ENCODE measurements around the gene ANGPTL8.
A peak's percentile ranks its signal among the peaks of the same experiment; 100 is the strongest.

The ANGPTL8 gene

GRCh38 chr19:11264452-11265176 is 25.2 kb downstream of the ANGPTL8 start:
- peak; percentile 67 for DNase-seq

- no peak for DNase-seq
These were observed 25.9 kb downstream of the ANGPTL8 start for GRCh38 chr19:11265177-11265784.

- peak; percentile 63 for DNase-seq
These were observed 26.4 kb downstream of the ANGPTL8 start for GRCh38 chr19:11265785-11266236.

- DNase-seq = no peak
These were observed 28.1 kb downstream of the ANGPTL8 start for GRCh38 chr19:11267316-11268085.

GRCh38 chr19:11268783-11269267 is 29.4 kb downstream of the ANGPTL8 start:
- no peak for DNase-seq

- no peak for DNase-seq
These were observed 30.0 kb downstream of the ANGPTL8 start for GRCh38 chr19:11269408-11269807.

- no peak for DNase-seq
These were observed 33.9 kb downstream of the ANGPTL8 start for GRCh38 chr19:11273296-11273695.

GRCh38 chr19:11273989-11274388 is 34.6 kb downstream of the ANGPTL8 start:
- no peak for DNase-seq

- DNase-seq = no peak
These were observed 35.2 kb downstream of the ANGPTL8 start for GRCh38 chr19:11274533-11275086.

- no peak for DNase-seq
These were observed 39.3 kb downstream of the ANGPTL8 start for GRCh38 chr19:11278670-11279069.

GRCh38 chr19:11279505-11280236 is 40.3 kb downstream of the ANGPTL8 start:
- DNase-seq = no peak

- no peak for DNase-seq
These were observed 42.1 kb downstream of the ANGPTL8 start for GRCh38 chr19:11281356-11282049.

- no peak for DNase-seq
These were observed 45.1 kb downstream of the ANGPTL8 start for GRCh38 chr19:11284515-11284914.

- DNase-seq = no peak
These were observed 47.0 kb downstream of the ANGPTL8 start for GRCh38 chr19:11286312-11286974.

- no peak for DNase-seq
These were observed 48.9 kb downstream of the ANGPTL8 start for GRCh38 chr19:11288349-11288748.

- DNase-seq = no peak
These were observed 50.8 kb downstream of the ANGPTL8 start for GRCh38 chr19:11290256-11290655.

- no peak for DNase-seq
These were observed 52.0 kb downstream of the ANGPTL8 start for GRCh38 chr19:11291415-11291814.
